Ovary (tissue), 3 donors: ENCODE data around the gene PIAS4.

Experiments
- EP300 ChIP-seq: sonication (generic); formaldehyde crosslinking; IDR thresholded peaks from one replicate; pipeline ENCODE4 v1.6.1; 2017; ENCODE audit warnings: antibody characterized with exemption
- POLR2A ChIP-seq: fragments of 450-650 bp; IDR thresholded peaks from one replicate; pipeline ENCODE4 v1.6.1; 2017; ENCODE audit warnings: antibody characterized with exemption, mild to moderate bottlenecking, moderate library complexity
- TF ChIP-seq, protein P1 (sequence below), 3 donors: fragments of 450-650 bp in 2 of 3; fragments of 200-600 bp in 1 of 3; IDR thresholded peaks; one replicate each; pipeline versions ENCODE4 v1.5.1 to v1.8.0; 2016 to 2022; ENCODE audit warnings: antibody characterized with exemption in 3 of 3, mild to moderate bottlenecking in 1 of 3
- donor health status: DM: no; HTN: no; CAD: no.

DNA sequence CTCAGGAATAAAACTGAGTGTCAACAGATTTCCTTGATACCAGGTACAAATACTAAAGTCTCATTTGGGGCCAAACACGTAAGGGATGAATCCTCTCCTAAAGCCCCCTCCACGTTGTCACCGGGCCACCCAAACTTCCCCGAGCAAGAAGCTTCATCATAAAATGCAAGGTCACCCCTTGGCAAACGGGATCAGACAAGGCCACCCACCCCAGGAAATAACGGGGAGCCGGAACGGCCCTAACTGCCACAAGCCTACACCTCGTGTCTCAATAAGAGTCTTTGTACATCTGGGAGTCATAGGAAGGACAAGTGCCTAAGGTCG, 23.0 kb upstream of the PIAS4 start:
- TF ChIP-seq, protein P1, sequence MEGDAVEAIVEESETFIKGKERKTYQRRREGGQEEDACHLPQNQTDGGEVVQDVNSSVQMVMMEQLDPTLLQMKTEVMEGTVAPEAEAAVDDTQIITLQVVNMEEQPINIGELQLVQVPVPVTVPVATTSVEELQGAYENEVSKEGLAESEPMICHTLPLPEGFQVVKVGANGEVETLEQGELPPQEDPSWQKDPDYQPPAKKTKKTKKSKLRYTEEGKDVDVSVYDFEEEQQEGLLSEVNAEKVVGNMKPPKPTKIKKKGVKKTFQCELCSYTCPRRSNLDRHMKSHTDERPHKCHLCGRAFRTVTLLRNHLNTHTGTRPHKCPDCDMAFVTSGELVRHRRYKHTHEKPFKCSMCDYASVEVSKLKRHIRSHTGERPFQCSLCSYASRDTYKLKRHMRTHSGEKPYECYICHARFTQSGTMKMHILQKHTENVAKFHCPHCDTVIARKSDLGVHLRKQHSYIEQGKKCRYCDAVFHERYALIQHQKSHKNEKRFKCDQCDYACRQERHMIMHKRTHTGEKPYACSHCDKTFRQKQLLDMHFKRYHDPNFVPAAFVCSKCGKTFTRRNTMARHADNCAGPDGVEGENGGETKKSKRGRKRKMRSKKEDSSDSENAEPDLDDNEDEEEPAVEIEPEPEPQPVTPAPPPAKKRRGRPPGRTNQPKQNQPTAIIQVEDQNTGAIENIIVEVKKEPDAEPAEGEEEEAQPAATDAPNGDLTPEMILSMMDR (IDR thresholded peaks at IDR 0.05) = no peak
- TF ChIP-seq POLR2A (no peak), EP300 (no peak)
